Mesothelial cell of epicardium (in vitro differentiated cells): ENCODE data around the gene SYK. TPM values are rescaled to one million over a fixed set of nuclear protein-coding genes. Genes with fewer than 3 reads are reported as not detected.
"Not testable (repeated sequence)": the region's sequence is repeated elsewhere in the genome, so short reads cannot be mapped to it uniquely, and the experiment has no call there.

Experiments
- DNase-seq, 2 experiments: peaks; one replicate each; pipeline ENCODE4 v3.0.0; 2021; ENCODE audit warnings: low spot score in 2 of 2; ENCODE audit not compliant: unreplicated experiment in 2 of 2
- H3K27ac Mint-ChIP-seq: 2 replicates; pipeline ENCODE4 v1.8.0; 2021; ENCODE audit warnings: mixed read lengths
- H3K27me3 Mint-ChIP-seq: 2 replicates; pipeline ENCODE4 v1.8.0; 2021; ENCODE audit warnings: low read depth, mixed read lengths
- H3K36me3 Mint-ChIP-seq: 2 replicates; pipeline ENCODE4 v1.8.0; 2021; ENCODE audit warnings: mixed read lengths
- H3K4me1 Mint-ChIP-seq: 2 replicates; pipeline ENCODE4 v1.8.0; 2021; ENCODE audit warnings: mixed read lengths
- H3K4me3 Mint-ChIP-seq: 2 replicates; pipeline ENCODE4 v1.8.0; 2021; ENCODE audit warnings: mild to moderate bottlenecking, moderate library complexity, mixed read lengths
- H3K9me3 Mint-ChIP-seq: 2 replicates; pipeline ENCODE4 v1.8.0; 2021; ENCODE audit warnings: mixed read lengths
- total RNA-seq: library from RNA; stranded (reverse); gene quantifications from 3 replicates; pipeline ENCODE4 v1.2.1, GENCODE V29; 2021
- TF ChIP-seq, protein P1 (sequence below): fragments of 200-600 bp; sonication (generic); IDR thresholded peaks from one replicate; pipeline ENCODE4 v1.5.0; 2021; ENCODE audit warnings: antibody characterized with exemption; ENCODE audit not compliant: unreplicated experiment

Gene SYK
- 3.3 to 3.9 TPM (median 3.8 TPM) in 3 replicates for total RNA-seq

DNA sequence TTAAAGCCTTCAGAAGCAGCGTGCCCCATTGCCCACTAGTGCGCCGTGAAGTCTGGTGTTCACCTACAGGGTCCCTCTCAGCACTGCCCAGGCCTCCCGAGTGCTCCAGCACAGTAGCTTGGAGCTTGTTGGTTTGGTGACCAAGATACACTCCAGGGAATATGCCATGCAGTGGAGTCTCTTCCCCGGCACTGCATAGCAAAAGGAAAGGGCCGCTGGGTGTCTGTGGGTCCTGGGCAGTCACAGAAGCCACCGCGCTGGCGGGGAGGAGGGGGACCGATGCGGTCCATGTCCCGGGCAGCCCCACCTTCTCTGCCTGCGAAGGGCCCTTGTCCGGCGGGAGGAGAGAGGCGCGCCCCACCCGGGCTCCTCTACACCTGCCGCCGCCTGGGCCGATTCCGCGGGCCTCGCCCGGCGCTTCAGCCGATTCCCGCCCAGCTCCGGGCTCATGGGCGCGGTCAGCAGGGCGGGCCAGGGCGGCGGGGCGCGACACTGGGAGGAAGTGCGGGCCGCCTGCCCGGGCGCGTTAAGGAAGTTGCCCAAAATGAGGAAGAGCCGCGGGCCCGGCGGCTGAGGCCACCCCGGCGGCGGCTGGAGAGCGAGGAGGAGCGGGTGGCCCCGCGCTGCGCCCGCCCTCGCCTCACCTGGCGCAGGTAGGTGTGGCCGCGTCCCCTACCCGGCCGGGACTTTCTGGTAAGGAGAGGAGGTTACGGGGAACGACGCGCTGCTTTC lies at the start of gene SYK:
Gene SYK (plus strand): TSS at position 579 of the 732 bp plus-strand sequence. CDS start 42,080 bp downstream, outside the sequence.
- DNase-seq = peak in 1 of 2 experiments; percentile 46
- Mint-ChIP-seq H3K36me3 (no peaks in the 10 kb centered on the region), H3K4me1 (peaks cover 19% of the 10 kb centered on the region)

DNA sequence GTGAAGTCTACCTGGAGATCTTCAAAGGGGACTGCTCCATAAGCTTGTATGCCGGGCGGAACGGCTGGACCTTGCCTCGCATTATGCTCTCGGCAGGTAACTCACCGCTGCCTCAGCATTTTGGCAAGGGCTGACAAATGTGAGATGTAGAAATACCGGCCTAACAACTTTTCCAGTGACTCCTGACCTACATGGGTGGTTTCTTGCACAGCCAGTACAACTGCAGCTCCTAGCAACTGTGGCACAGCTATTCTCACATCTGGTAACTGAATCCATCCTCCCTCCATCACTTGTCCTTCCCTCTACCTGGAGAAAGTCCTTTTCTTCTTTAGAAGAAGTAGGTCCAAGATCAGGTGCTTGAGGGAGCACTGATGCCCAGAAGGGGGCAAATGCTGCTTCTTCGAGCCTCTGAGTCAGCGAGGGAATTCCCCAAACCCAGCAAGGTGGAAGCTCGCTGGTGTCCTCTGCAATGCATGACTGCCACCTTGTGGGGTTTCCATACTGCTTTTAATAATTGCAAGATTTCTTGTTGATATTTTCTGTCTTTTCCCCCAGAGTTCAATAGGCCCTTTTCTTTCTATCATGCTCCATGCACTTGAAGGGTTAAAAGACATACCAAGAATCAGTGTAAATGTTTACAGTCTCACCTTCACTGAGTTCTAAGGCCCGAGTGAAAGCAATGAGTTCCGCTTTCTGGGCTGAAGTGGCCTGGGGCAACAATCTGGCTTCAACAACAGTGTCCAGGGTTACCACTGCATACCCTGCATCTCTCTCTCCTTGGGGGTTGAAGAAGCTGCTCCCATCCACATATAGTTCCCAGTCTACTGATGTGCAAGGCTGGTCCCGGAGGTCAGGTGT lies 45.9 kb upstream of the SYK start:
- not testable (repeated sequence) for H3K4me3 Mint-ChIP-seq, H3K27me3 Mint-ChIP-seq, H3K36me3 Mint-ChIP-seq, H3K9me3 Mint-ChIP-seq, H3K4me1 Mint-ChIP-seq
- TF ChIP-seq, protein P1, sequence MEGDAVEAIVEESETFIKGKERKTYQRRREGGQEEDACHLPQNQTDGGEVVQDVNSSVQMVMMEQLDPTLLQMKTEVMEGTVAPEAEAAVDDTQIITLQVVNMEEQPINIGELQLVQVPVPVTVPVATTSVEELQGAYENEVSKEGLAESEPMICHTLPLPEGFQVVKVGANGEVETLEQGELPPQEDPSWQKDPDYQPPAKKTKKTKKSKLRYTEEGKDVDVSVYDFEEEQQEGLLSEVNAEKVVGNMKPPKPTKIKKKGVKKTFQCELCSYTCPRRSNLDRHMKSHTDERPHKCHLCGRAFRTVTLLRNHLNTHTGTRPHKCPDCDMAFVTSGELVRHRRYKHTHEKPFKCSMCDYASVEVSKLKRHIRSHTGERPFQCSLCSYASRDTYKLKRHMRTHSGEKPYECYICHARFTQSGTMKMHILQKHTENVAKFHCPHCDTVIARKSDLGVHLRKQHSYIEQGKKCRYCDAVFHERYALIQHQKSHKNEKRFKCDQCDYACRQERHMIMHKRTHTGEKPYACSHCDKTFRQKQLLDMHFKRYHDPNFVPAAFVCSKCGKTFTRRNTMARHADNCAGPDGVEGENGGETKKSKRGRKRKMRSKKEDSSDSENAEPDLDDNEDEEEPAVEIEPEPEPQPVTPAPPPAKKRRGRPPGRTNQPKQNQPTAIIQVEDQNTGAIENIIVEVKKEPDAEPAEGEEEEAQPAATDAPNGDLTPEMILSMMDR = peak; percentile 56
- H3K27ac Mint-ChIP-seq = peak overlapping the region; percentile 53
- DNase-seq = peak in 1 of 2 experiments; percentile 64

More for the DNA sequence above, at the start of gene SYK:
- no peak within 1 kb of the TSS for H3K27ac Mint-ChIP-seq
- TF ChIP-seq, protein P1 = no peak
- peaks cover 85% of the 10 kb centered on the region for H3K27me3 Mint-ChIP-seq
- no peaks in the 10 kb centered on the region for H3K9me3 Mint-ChIP-seq
- peak within 1 kb of the TSS; percentile 74 for H3K4me3 Mint-ChIP-seq

DNA sequence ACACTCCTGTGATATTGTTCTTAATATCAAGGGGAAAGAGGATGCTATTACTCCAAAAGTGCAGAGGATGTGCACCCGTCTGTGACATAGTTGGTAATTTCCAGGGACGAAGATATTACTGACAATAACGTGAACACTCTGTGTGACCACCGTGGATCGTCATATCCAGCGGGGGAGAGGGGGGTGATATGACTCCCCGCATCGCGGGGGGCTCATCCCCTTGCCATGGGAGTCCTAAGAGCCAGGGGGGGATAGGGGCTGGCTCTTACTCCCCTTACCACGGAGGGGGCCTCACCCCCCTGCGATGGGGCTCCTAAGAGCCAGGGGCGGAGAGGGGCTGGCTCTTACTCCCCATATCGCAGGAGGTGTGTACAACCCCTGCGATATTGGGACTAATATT lies 41.0 kb upstream of the SYK start:
- H3K4me1 Mint-ChIP-seq, H3K27me3 Mint-ChIP-seq, H3K36me3 Mint-ChIP-seq, H3K27ac Mint-ChIP-seq, H3K4me3 Mint-ChIP-seq, DNase-seq: not testable (repeated sequence)
- H3K9me3 Mint-ChIP-seq = peaks cover 16% of the 10 kb centered on the region

DNA sequence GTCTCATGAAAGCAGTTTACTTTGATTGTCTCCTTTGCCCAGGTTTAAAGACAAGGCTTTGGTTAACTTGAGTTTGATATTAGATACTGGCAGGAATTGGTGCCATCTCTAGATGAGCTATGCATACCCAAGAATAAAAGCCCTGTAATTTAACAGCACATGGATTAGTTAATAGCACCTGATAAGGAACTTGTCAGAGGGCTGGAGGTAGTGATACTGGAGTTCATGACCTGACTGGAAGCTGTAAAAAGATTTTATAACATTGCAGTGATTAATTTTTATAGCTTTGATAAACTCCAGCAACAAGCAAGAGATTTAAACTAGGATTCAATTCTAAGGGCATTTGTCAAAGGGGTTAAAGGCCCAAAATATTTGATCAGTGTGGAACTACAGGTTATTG lies 34.9 kb upstream of the SYK start:
- Mint-ChIP-seq H3K4me1 (no peaks in the 10 kb centered on the region), H3K36me3 (no peaks in the 10 kb centered on the region), H3K9me3 (peaks cover 61% of the 10 kb centered on the region), H3K27me3 (no peaks in the 10 kb centered on the region), H3K4me3 (no peak overlapping the region), H3K27ac (no peak overlapping the region)
- DNase-seq = no peak
- TF ChIP-seq, protein P1 = no peak

DNA sequence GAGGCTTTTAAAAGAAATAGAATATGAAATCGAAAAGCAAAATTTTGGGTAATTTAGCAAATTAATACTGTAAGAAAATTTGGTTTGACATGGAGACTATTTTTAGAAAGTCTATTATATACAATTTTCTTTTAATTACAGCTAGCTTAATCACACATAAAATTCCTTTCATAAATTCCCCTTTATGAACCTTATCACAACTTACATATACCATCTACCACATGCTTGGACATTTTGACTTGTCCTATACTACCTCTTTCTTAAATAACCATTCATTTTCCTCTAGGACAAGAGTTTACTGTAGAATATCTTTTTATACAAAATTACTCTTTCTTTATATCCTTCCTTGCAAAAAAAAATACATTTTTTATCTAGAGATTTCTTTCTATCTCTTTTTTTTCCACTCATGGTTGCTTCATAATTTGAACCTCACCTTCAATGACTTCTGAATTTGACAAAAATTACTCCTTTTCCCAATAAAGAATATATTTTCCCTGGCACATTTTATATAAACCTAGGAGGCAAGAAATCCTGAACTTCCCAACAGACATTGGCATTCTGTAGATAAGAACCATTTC lies 34.0 kb upstream of the SYK start:
- DNase-seq = no peak
- TF ChIP-seq, protein P1 = no peak
- no peak overlapping the region for H3K4me3 Mint-ChIP-seq
- H3K4me1 Mint-ChIP-seq = no peaks in the 10 kb centered on the region
- H3K36me3 Mint-ChIP-seq = no peaks in the 10 kb centered on the region
- no peaks in the 10 kb centered on the region for H3K27me3 Mint-ChIP-seq
- H3K9me3 Mint-ChIP-seq = peaks cover 61% of the 10 kb centered on the region
- H3K27ac Mint-ChIP-seq = no peak overlapping the region
